PC-3 (cell line): Measurements from ENCODE around the gene ASPRV1. TPM values are rescaled to one million over a fixed set of nuclear protein-coding genes. Genes with fewer than 3 reads are reported as not detected.

Source experiments
- ATAC-seq: fragments of 200-7000 bp; cut with Tn5 transposase; 2 replicates; pipeline ENCODE4 v1.9.1; 2020; ENCODE audit warnings: mild to moderate bottlenecking, moderate library complexity
- BruUV-seq: library from RNA; stranded (reverse); fragments of 400-500 nt; replicated peaks from 2 replicates; lab custom pipeline; 2021; lab: Mats Ljungman, UMichigan
- CTCF ChIA-PET: fragments of 300-600 bp; sonication (Branson Sonifier 250); formaldehyde crosslinking; loops from one replicate; lab custom pipeline; 2022; ENCODE audit warnings: antibody characterized with exemption; lab: Charles Lee
- POLR2A ChIA-PET: fragments of 300-600 bp; sonication (Branson Sonifier 250); formaldehyde crosslinking; loops from one replicate; lab custom pipeline; 2022; ENCODE audit warnings: antibody characterized with exemption; ENCODE audit not compliant: unreplicated experiment; lab: Charles Lee
- DNase-seq: peaks from one replicate; pipeline ENCODE4 v3.0.0-alpha.2; 2015
- H2AFZ ChIP-seq: fragments of 300-600 bp; sonication (generic); 2 replicates; pipeline ENCODE4 v1.6.0; 2016; ENCODE audit warnings: antibody characterized with exemption, low read length
- H3F3A ChIP-seq: fragments of 300-600 bp; sonication (generic); one replicate; pipeline ENCODE4 v1.6.0; 2017; ENCODE audit warnings: antibody characterized with exemption, low read length, control low read depth, mild to moderate bottlenecking; ENCODE audit not compliant: unreplicated experiment
- H3K27ac ChIP-seq: fragments of 300-600 bp; sonication (generic); 2 replicates; pipeline ENCODE4 v1.5.1; 2016; ENCODE audit warnings: mild to moderate bottlenecking, low read length
- H3K27me3 ChIP-seq: fragments of 300-600 bp; sonication (generic); 2 replicates; pipeline ENCODE4 v1.6.1; 2016; ENCODE audit warnings: low read length, mixed read lengths
- H3K36me3 ChIP-seq: fragments of 300-600 bp; sonication (generic); 2 replicates; pipeline ENCODE4 v1.6.1; 2016; ENCODE audit warnings: low read depth, mixed run types, low read length, mixed read lengths
- H3K4me1 ChIP-seq: fragments of 300-600 bp; sonication (generic); 2 replicates; pipeline ENCODE4 v1.5.1; 2016; ENCODE audit warnings: low read length; ENCODE audit not compliant: insufficient read depth
- H3K4me2 ChIP-seq: fragments of 300-600 bp; sonication (generic); 2 replicates; pipeline ENCODE4 v1.6.0; 2016; ENCODE audit warnings: low read length
- H3K4me3 ChIP-seq: fragments of 300-600 bp; sonication (generic); 2 replicates; pipeline ENCODE4 v1.5.1; 2016; ENCODE audit warnings: mild to moderate bottlenecking, low read length, mixed read lengths
- H3K79me2 ChIP-seq: fragments of 300-600 bp; sonication (generic); 2 replicates; pipeline ENCODE4 v1.6.1; 2017; ENCODE audit warnings: low read length, mixed read lengths
- H3K9ac ChIP-seq: fragments of 300-600 bp; sonication (generic); 2 replicates; pipeline ENCODE4 v1.6.0; 2016; ENCODE audit warnings: mild to moderate bottlenecking, low read length
- H3K9me2 ChIP-seq: fragments of 300-600 bp; sonication (generic); replicated peaks from 2 replicates; pipeline ENCODE4 v1.6.1; 2016; ENCODE audit warnings: mixed run types, low read length, mixed read lengths
- H3K9me3 ChIP-seq: fragments of 300-600 bp; sonication (generic); 2 replicates; pipeline ENCODE4 v1.6.1; 2016; ENCODE audit warnings: low read length, mixed read lengths
- H4K20me1 ChIP-seq: fragments of 300-600 bp; sonication (generic); 2 replicates; pipeline ENCODE4 v1.6.1; 2016; ENCODE audit warnings: low read length, mixed read lengths
- CTCF ChIP-seq: fragments of 300-600 bp; sonication (generic); conservative IDR thresholded peaks from 2 replicates; pipeline ENCODE4 v1.5.1; 2017; ENCODE audit warnings: antibody characterized with exemption, low read depth, mild to moderate bottlenecking, low read length
- EZH2 ChIP-seq: fragments of 300-600 bp; sonication (generic); IDR thresholded peaks from one replicate; pipeline ENCODE4 v1.6.1; 2017; ENCODE audit warnings: antibody characterized with exemption, mild to moderate bottlenecking, low read length; ENCODE audit not compliant: unreplicated experiment
- EZH2phosphoT487 ChIP-seq: fragments of 300-600 bp; sonication (generic); IDR thresholded peaks from 2 replicates; pipeline ENCODE4 v1.6.1; 2018; ENCODE audit warnings: mild to moderate bottlenecking, antibody characterized with exemption, low read length, borderline replicate concordance
- intact Hi-C: fragments of 100-400 bp; cut with micrococcal nuclease; formaldehyde crosslinking; loops from 2 replicates; pipeline ENCODE4 v1.9.0; 2023
- total RNA-seq: library from RNA; depleted of rRNA; stranded (reverse); fragments of >200 nt; gene quantifications from 2 replicates; pipeline ENCODE4 v1.2.3, GENCODE V29; 2014

Gene ASPRV1
- total RNA-seq, 1 experiment from 2014 or later, result not detected

- no TSS peak for BruUV-seq
- Histone ChIP-seq H4K20me1 (no peaks in the 10 kb centered on the region), H3F3A (no peaks in the 10 kb centered on the region), H3K27ac (no peak overlapping the region), H2AFZ (no peak overlapping the region), H3K4me1 (no peaks in the 10 kb centered on the region), H3K9me3 (no peaks in the 10 kb centered on the region), H3K4me3 (no peak overlapping the region), H3K27me3 (no peaks in the 10 kb centered on the region), H3K36me3 (no peaks in the 10 kb centered on the region), H3K9ac (no peak overlapping the region), H3K9me2 (no peaks in the 10 kb centered on the region), H3K4me2 (no peak overlapping the region), H3K79me2 (no peaks in the 10 kb centered on the region)
- TF ChIP-seq CTCF (no peak), EZH2phosphoT487 (no peak), EZH2 (no peak)
- ATAC-seq (no peak; the same call in 1 of the 2 replicates), DNase-seq (no peak)
- intact Hi-C loops, result no loop called here
- ChIA-PET CTCF (interaction anchor here (0.6 kb wide), 1 partner anchor 59 kb away, joined by 3 read pairs; no protein-coding TSS in a partner anchor), POLR2A (interaction anchor here (0.6 kb wide), 1 partner anchor 136 kb away, joined by 3 read pairs; no protein-coding TSS in a partner anchor)
Measured at GRCh38 chr2:69972822-69973221, 11.4 kb upstream of the ASPRV1 start.

GRCh38 chr2:69969991-69970390 lies 8.6 kb upstream of the ASPRV1 start:
- intact Hi-C loops, result no loop called here
- TF ChIP-seq EZH2, result no peak
- TF ChIP-seq CTCF, result no peak
- no peak for TF ChIP-seq EZH2phosphoT487
- H3F3A ChIP-seq, result no peaks in the 10 kb centered on the region

GRCh38 chr2:69969126-69969983 lies 7.9 kb upstream of the ASPRV1 start:
- Histone ChIP-seq H3K4me3 (no peak overlapping the region), H3K27ac (no peak overlapping the region), H3K9ac (no peak overlapping the region), H3K9me2 (no peaks in the 10 kb centered on the region), H3K79me2 (no peaks in the 10 kb centered on the region), H3K27me3 (no peaks in the 10 kb centered on the region), H4K20me1 (no peaks in the 10 kb centered on the region), H3K36me3 (no peaks in the 10 kb centered on the region), H3K4me2 (no peak overlapping the region), H3K4me1 (peaks cover 13% of the 10 kb centered on the region), H2AFZ (no peak overlapping the region), H3F3A (no peaks in the 10 kb centered on the region), H3K9me3 (no peaks in the 10 kb centered on the region)
- ChIA-PET POLR2A (no interaction called here), CTCF (no interaction called here)
- TF ChIP-seq EZH2phosphoT487, result no peak
- TF ChIP-seq CTCF, result no peak
- no peak for TF ChIP-seq EZH2
- intact Hi-C loops, result no loop called here
- no peak for ATAC-seq
- BruUV-seq, result no TSS peak
- no peak for DNase-seq

More at GRCh38 chr2:69969991-69970390, 8.6 kb upstream of the ASPRV1 start:
- H3K4me2 ChIP-seq, result no peak overlapping the region
- CTCF ChIA-PET, result no interaction called here
- no TSS peak for BruUV-seq
- H3K9me2 ChIP-seq, result no peaks in the 10 kb centered on the region
- H3K9me3 ChIP-seq, result no peaks in the 10 kb centered on the region
- no peak overlapping the region for H2AFZ ChIP-seq
- no peak overlapping the region for H3K4me3 ChIP-seq
- H4K20me1 ChIP-seq, result no peaks in the 10 kb centered on the region
- POLR2A ChIA-PET, result no interaction called here
- H3K27me3 ChIP-seq, result no peaks in the 10 kb centered on the region
- H3K36me3 ChIP-seq, result no peaks in the 10 kb centered on the region
- DNase-seq (no peak), ATAC-seq (no peak)
- H3K79me2 ChIP-seq, result no peaks in the 10 kb centered on the region
- H3K4me1 ChIP-seq, result peaks cover 13% of the 10 kb centered on the region
- H3K27ac ChIP-seq, result no peak overlapping the region
- H3K9ac ChIP-seq, result no peak overlapping the region
